ENCODE results near the gene TMEM86B.

GRCh38 chr19:55240713-55241020 lies 12.1 kb upstream of the TMEM86B start:
- TF ChIP-seq POLR2A (IDR thresholded peaks at IDR 0.05; ENCODE audit: low read depth, low read length) (no peak), MYC (IDR thresholded peaks at IDR 0.05; ENCODE audit: low read depth, low read length) (no peak), CTCF (IDR thresholded peaks at IDR 0.05; ENCODE audit: extremely low read depth in 1 of 2, insufficient read depth in 1 of 2, low read depth in 1 of 2, low read length in 2 of 2) (no peak), MAX (IDR thresholded peaks at IDR 0.05; ENCODE audit: insufficient read depth, insufficient read length) (no peak), JUN (IDR thresholded peaks at IDR 0.05; ENCODE audit: borderline replicate concordance, insufficient read depth, insufficient read length, low read depth) (no peak)
